Left hindlimb (tissue), 1 donor: ENCODE data around the gene ZNF566.
"Not testable (repeated sequence)": the region's sequence is repeated elsewhere in the genome, so short reads cannot be mapped to it uniquely, and the experiment has no call there.

Source experiments
- DNase-seq: peaks from one replicate; pipeline ENCODE4 v3.0.0-alpha.2; 2018

ZNF566 gene

DNA sequence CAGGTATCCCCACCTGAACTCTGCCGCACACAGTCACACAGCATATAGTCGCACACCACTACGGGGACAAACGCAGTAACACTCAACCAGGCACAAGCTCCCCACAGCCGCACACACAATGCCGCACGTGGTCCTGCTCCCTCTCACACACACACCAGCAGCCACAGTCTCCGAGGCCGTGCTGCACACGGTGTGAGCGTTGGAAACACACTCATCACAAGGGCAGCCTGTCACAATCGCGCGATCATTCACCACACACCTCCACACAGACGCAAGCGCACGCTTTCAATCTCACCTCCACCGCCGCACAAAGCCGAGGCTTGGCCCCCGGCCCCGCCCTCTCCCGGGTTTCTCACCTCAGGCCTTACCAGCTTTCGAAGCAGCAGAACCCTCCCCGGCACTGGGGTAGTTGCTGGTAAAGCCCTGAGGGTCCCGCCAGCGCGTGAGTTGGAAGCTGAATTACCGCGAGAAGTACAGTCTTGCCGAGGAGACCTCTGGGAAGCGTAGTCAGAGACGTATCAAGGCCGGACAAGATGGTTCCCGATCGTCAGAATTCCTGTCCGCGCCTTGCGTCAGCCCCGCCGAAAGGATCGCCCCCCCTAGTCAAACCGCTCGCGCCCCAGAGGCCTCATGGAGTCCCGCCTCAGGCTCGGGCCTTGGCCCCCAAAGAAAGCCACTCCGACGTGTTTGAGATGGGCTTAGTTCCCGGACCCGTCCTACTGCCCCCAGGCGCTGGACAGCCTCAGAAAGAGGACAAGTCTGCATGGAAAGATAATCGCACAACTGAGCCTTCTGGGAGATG is at the start of gene ZNF566:
Gene ZNF566 (minus strand): TSS at position 444 of the 802 bp plus-strand sequence. CDS start 13,004 bp downstream, outside the sequence.
- peak; percentile 95 for DNase-seq

DNA sequence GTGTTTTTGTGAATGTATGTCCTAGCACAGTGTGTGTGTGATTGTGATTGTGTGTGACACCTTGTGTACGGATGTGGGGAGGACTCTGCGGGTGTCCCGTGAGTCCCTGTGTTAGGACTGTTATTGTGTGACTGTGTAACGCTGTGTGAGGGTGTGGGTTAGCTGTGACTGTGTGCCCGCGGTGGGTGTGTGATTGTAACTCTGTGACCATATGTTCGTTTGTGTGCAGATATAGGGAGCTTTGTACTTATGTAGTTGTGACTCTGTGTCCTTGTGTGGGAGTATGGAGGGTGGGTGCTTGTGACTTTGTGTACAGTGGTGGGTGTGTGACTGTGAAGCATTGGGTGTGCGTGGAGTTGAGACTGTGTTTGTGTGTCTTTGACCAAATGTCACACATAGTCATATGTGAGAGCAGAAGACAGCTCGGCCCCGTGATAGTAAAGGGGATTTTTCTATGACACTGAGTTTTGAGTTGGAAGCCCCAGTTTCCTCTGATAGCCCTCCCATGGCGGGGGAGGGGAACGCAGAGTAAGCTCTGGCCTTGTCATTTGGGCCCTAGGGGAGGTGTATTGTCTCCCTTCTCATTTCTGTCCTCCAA is 39.7 kb upstream of the ZNF566 start:
- DNase-seq: no peak

DNA sequence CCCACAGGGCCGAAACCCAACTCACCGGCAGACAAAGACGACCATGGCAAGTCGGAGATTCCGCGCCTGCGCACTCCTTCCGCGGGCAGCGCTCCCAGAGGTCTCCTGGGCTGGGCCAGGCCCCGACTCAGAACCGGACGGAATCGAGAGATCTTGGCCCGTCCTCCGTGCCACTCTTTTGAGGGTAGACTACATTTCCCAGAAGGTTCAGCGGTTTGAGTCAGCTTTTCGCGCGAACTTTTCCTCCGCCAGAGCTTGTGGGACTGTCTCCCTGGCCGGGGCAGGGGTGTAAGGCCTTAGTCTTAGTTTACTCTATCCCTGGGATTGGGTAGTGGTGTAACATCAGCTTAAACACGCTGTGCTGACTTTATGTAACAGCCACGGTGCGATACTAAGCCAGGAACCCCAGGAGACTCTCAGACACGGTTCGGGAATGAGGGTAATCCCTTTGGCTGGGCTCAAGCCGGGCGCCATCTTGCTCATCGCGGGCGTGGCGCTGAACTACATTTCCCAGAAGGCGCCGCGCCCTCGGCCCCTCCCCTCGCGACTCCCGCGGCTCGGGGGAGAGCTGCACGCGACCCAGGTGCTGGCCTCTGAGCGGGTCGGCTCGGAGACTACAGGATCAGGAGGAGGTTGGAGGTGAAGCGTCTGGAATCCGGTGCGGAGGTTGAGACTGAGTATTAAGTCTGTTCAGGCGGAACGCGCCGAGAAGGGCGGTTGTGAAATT is 39.0 kb upstream of the ZNF566 start, which contains the start of gene ZNF260:
Gene ZNF260 (minus strand): TSS at position 78 of the 727 bp plus-strand sequence. CDS start 13,033 bp downstream, outside the sequence.
- peak; percentile 96 for DNase-seq

DNA sequence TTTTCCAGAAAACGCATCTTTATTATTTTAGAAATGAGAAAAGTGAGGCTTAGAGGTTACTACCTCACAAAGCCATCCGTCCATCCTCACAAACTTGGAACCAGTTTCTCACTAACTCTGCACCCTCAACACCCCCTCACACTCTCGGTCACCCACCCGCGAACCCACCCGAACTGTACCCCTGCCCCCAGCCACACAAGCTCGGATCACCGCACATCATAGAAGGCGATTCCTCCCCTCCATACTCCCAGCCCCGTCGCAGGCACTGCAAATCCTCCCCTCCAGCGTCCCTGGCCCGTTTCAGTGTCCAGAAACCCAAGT is 38.5 kb upstream of the ZNF566 start:
- no peak for DNase-seq

DNA sequence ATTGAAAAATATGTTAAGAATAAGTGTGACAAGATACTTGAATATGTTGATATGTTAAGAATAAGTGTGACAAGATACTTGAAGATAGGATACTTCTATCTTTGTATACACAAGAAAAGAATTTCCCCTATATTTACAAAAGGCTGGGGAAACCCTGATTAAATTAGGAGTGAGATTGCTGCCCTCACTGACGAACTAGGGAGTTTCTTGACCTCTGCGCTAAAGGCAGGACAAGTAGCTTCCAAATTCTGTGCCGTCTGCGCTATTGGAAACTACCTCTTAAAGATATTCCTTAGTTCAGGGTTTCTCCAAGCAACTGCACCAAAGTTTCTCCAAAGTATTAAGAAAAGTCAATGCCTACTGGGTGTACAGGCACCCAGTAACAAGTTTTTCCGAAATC is 38.0 kb upstream of the ZNF566 start:
- DNase-seq: no peak

DNA sequence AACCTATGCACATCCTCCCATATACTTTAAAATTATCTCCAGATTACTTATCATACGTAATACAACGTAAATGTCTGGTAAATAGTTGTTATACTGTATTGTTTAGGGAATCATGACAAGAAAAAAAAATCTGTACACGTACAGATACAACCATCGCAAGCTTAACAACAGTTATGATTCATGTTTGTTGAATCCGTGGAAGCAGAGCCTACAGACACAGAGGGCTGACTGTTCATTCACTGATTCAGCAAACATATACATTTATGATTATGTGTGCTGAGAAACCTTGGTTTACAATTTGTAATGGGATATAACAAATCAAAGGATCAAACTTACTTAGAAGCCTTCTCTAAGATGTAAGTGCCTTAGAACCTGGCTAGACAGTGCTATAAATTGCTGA is 37.2 kb upstream of the ZNF566 start:
- no peak for DNase-seq

DNA sequence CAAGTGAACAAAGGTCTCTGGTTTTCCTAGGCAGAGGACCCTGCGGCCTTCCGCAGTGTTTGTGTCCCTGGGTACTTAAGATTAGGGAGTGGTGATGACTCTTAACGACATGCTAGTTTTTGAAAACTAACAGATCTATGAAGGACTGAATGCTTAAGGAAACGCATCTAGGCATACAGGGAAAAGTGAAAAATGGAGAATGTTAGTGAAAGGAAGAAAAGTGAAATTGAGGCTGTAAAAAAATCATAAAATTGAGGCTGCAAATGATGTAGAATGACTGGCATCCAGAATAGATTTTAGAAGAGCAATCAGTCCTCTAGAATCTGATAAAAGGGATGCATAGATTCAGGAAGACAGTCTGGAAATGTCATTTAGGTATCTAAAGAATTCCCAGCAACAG is 35.3 kb upstream of the ZNF566 start:
- DNase-seq: no peak

DNA sequence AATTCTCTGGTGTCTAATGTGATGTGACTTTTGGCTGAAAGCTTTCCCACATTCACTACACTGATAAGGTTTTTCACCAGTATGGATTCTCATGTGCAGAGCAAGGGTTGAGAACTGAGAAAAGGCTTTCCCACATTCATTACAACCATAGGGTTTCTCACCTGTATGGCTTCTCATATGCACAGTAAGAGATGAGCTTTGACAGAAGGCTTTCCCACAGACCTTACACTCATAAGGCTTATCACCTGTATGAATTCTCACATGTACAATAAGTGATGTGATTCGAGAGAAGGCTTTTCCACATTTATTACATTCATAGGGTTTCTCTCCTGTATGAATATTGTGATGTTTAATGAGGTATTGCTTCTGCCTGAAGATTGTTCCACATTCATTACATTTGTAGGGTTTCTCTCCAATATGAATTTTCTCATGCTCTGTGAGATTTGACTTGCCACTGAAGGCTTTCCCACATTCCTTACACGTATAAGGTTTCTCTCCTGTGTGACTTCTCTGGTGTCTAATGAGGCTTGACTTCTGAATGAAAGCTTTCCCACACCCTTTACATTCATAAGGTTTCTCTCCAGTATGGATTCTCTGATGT is 24.8 kb upstream of the ZNF566 start:
- no peak for DNase-seq

DNA sequence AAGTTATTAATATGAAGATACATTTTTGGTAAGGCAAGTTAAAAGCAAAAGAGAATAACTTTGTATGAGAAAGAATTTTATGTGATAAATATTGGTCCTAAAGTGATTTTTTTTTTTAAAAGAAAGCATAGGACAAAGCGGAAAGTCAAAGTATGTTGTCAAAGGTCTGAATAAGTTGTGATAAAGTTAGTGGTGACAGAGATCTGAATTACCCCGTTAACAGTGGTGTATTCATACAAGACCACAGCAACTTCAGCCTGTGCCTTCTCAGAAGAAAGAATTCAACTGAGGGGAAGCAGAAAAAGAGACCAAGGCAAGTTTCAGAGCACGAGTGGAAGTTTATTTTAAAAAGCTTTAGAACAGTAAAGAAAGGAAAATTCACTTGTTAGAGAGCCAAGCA is 19.0 kb upstream of the ZNF566 start:
- no peak for DNase-seq

DNA sequence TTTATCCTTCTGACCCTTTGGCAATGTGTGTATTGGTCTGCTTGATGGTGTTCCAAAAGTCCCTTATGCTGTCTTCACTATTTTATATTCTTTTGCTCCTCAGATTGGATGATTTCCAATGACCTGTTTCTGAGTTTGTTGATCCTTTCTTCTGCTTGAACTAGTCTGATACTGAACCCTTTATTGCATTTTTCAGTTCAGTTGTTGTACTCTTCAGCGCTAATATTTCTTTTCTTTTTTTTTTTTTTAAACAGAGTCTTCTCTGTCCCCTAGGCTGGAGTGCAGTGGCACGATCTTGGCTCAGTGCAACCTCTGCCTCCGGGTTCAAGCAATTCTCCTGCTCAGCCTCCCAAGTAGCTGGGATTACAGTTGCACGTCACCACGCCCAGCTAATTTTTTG is 12.6 kb upstream of the ZNF566 start:
- DNase-seq: no peak

DNA sequence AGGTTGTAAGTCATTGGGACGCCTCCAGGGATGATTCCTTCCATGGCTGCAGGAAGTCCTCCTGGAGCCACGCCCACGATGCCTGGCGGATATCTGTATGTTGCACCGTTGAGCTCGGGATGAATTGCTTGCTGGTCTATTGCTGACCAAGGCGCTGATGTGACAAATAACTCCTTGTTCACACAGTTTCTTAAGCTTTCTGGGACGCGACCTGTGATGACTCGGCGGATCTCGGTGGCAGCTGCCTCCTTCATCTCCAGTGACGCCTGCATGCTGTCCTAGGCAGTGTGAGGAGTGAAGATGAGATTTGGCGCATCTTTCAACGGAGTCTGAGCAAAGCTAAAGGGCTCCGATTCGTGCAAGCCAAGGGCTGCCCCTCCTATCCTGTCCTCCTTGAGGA is 7.6 kb upstream of the ZNF566 start:
- no peak for DNase-seq

DNA sequence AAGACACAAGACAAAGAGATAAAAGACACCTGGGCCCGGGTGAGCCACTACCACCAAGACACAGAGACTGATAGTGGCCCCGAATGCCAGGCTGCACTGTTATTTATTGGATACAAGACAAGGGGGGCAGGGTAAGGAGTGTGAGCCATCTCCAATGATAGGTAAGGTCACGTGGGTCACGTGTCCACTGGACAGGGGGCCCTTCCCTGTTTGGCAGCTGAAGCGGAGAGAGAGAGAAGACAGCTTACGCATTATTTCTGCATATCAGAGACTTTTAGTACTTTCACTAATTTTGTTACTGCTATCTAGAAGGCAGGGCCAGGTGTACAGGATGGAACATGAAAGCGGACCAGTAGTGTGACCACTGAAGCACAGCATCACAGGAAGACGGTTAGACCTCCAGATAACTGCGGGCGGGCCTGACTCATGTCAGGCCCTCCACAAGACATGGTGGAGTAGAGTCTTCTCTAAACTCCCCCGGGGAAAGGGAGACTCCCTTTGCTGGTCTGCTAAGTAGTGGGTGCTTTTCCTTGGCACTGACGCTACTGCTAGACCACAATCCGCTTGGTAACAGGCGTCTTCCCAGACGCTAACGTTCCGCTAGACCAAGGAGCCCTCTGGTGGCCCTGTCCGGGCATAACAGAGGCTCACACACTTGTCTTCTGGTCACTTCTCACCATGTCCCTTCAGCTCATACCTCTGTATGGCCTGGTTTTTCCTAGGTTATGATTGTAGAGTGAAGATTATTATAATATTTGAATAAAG is 3.5 kb upstream of the ZNF566 start:
- DNase-seq: peak; percentile 43

DNA sequence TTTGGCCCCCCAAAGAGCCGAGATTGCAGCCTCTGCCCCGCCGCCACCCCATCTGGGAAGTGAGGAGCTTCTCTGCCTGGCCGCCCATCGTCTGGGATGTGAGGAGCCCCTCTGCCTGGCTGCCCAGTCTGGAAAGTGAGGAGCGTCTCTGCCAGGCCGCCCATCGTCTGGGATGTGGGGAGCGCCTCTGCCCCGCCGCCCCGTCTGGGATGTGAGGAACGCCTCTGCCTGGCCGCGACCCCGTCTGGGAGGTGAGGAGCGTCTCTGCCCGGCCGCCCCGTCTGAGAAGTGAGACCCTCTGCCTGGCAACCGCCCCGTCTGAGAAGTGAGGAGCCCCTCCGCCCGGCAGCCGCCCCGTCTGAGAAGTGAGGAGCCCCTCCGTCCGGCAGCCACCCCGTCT is 1.5 kb upstream of the ZNF566 start:
- not testable (repeated sequence) for DNase-seq

DNA sequence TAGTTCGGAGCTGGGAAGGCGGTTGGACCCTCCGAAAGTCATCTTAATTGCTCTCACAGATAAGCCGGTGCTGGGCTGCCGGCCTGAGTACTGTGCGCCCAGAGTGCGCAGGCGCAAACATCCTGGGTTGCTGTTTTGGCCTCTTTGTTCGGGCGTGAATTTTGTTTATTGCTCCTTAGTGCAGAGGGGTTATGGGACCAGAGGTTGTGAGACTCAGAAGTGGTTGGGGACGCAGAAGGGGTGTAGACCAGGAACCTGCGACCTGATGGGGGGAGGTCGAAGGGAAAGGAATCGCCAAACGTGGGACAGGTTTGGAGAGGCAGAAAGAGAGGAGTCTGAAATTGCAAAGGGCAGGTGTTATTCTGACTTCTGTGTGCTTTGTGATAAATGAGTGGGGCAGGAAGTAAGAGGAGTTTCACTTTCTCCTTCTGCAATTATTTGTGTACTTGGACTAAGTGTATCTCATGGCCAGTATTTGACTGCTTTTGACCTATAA is 607 bp upstream of the ZNF566 start:
- DNase-seq: no peak

DNA sequence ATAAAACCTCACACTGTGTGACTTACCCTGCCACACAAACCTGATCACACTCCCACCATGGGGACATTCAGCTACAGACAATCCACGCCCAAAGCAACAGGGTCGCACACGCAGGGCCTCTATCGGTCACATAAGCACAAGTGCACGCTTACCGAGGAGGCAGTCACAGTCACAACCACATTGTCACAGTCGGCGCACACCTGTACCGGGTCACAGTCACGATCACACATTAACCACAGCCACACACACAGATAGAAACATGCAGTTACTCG is 579 bp downstream of the ZNF566 start:
- DNase-seq: no peak

DNA sequence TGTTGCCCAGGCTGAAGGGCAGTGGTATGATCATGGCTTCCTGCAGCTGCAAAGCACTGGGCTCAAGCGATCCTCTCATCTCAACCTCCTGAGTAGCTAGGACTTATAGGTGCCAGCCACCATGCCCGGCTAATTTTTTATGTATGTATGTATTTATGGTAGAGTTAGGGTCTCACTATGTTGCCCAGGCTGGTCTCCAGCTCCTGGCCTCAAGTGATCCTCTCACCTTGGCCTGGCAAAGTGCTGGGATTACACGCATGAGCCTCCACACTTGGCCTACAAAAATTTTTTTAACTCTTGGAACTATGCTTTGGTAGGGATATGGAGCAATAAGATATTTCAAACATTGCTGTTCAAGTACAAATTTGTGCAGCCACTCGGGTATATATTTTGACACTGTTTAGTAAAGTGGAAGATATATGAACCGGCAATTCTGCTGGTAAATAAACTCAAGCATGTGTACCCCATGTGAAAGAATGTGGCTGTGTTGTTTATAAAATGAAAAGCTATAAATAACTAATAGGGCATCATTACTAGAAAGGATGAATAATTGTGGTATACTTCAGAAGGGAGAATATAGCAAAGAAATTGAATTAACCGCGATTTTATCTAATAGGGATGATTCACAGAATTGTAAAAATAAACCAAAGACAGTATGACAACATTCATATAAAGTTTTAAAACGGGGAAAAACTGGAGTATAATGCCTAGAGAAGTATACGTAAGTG is 1.1 kb downstream of the ZNF566 start:
- DNase-seq: no peak

DNA sequence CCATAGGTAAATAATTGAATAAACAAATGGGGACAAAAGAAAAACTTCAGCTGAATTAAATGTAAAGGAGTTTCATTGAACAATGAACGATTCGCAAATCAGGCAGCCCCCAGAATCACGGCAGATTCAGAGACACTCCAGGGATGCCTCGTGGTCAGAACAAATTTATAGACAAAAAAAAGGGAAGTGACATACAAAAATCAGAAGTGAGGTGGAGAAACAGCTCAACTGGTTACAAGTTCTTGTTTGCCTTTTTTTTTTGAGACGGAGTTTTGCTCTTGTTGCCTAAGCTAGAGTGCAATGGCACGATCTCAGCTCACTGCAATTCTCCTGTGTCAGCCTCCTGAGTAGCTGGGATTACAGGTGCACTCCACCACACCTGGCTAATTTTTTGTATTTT is 5.7 kb downstream of the ZNF566 start:
- DNase-seq: no peak

DNA sequence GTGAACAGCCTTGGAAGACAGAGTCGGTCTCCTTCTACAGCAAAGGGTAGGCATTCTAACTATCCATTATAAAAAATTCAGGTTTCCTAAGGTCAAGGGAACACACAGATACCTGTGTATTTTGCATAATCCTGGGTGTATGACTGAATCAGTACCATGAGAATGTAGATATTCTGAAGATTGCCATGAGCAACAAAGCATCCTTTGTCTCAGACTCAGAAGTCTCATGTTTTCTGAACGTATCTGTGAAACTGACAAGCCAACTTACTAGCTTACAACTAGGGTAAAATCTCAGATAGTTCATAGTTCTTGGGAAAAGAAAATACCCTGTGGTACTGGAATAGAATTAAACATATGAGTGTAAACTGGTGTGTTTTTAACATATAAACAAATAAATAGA is 6.5 kb downstream of the ZNF566 start:
- DNase-seq: no peak

DNA sequence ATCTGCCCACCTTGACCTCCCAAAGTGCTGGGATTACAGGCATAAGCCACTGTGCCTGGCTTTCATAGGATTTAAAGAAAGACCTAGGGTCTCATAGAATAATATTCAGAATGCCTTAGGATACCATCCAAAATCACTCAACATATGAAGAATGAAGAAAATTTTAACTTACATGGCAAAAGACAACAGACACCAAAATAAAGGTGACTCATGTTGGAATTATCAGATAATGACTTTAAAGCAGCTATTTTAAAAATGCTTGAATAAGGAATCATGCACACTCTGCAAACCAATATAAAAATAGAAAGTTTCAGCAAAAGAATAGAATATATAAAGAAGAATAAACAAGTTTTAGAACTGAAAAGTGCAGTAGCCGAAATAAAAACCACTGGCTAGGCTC is 29.3 kb downstream of the ZNF566 start:
- no peak for DNase-seq

DNA sequence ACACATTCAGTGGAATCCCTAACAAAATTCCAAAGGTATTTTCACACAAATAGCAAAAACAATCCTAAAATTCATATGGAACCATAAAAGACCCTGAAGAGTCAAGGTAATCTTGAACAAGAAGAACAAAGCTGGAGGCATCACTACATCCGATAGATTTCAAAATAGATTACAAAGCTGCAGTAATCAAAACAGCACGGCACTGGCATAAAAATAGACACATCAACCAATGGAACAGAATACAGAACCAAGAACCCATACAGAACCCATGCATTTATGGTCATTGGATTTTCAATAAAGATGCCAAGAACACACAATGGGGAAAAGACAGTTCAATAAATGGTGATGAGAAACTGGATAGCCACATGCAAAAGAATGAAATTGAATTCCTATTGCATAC is 32.5 kb downstream of the ZNF566 start:
- no peak for DNase-seq

DNA sequence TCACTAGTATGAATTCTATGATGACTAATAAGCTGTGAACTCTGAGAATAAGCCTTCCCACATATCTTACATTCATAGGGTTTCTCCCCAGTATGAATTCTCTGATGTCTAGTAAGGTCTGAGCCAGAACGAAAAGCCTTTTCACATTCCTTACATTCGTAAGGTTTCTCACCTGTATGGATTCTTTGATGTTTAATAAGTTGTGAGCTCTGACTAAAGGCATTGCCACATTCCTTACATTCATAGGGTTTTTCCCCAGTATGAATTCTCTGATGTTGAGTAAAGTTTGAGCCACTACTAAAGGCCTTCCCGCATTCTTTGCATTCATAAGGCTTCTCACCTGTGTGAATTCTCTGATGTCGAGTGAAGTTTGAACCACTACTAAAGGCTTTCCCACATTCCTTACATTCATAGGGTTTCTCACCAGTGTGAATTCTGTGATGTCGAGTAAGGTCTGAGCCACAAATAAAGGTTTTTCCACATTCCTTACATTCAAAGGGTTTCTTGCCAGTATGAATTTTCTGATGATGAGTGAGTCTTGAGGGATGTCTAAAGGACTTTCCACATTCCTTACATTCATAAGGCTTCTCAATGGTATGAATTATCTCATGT is 40.2 kb downstream of the ZNF566 start:
- DNase-seq: no peak

DNA sequence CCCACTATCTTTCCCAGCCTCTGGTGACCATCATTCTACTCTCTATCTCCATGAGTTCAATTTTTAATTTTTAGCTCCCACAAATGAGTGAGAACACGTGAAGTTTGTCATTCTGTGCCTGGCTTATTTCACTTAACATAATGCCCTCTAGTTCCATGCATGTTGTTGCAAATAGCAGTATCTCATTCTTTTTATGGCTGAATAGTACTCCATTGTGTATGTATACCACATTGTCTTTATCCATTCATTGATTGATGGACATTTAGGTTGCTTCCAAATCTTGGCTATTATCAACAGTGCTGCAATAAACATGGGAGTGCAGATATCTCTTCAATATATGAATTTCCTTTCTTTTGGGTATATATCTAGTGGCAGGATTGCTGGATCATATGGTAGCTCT is 48.0 kb downstream of the ZNF566 start:
- no peak for DNase-seq
